Duodenal mucosa (tissue), 2 donors: Measurements from ENCODE around the gene SP9.

Experiments used
- H3K27ac ChIP-seq: one replicate; pipeline ENCODE4 v1.7.0; 2013; ENCODE audit warnings: low read depth, low read length
- H3K27me3 ChIP-seq, 2 donors: one replicate each; pipeline ENCODE4 v1.7.0; 2013; ENCODE audit warnings: low read length in 2 of 2, control low read depth in 1 of 2; ENCODE audit not compliant: insufficient read depth in 2 of 2, control insufficient read depth in 1 of 2
- H3K36me3 ChIP-seq, 2 donors: one replicate each; pipeline ENCODE4 v1.7.0; 2013; ENCODE audit warnings: low read length in 2 of 2, control low read depth in 1 of 2; ENCODE audit not compliant: insufficient read depth in 2 of 2, control insufficient read depth in 1 of 2
- H3K4me1 ChIP-seq, 2 donors: one replicate each; pipeline ENCODE4 v1.7.0; 2013; ENCODE audit warnings: low read length in 2 of 2, control low read depth in 1 of 2; ENCODE audit not compliant: insufficient read depth in 2 of 2, control insufficient read depth in 1 of 2
- H3K4me3 ChIP-seq, 2 donors: one replicate each; pipeline ENCODE4 v1.7.0; 2013; ENCODE audit warnings: low read length in 2 of 2, low read depth in 1 of 2
- H3K9ac ChIP-seq, 2 donors: one replicate each; pipeline ENCODE4 v1.7.0; 2013; ENCODE audit warnings: low read length in 2 of 2, low read depth in 1 of 2
- H3K9me3 ChIP-seq, 2 donors: one replicate each; pipeline ENCODE4 v1.7.0; 2013; ENCODE audit warnings: low read length in 2 of 2, control low read depth in 1 of 2; ENCODE audit not compliant: control insufficient read depth in 1 of 2

The SP9 gene

GRCh38 chr2:174368691-174369090 is 33.9 kb downstream of the SP9 start:
- Histone ChIP-seq H3K4me1 (no peaks in the 10 kb centered on the region), H3K27me3 (no peaks in the 10 kb centered on the region), H3K4me3 (no peak overlapping the region), H3K9ac (no peak overlapping the region), H3K9me3 (peaks cover 2 to 8% of the 10 kb centered on the region in 2 donors), H3K36me3 (peaks cover 11 to 38% of the 10 kb centered on the region in 2 donors), H3K27ac (no peak overlapping the region)

DNA sequence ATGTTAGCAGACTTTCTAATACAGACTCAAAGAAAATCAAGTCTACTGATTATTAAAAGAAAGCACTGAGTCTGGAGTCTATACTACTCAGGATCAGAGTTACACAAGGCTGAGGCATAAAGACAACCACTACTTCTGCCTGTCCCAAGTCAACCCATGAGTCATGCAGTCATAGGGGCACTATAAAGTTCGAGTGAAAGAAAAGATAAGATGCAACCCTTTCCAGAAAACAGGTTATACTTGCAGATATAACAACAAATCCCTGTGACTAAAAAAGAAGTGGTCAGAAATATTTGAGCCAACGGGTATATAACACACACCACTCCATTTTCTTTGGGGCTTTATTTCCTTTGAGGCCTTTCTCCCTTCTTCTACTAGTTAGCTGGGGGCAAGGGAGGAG is 42.2 kb downstream of the SP9 start:
- H3K36me3 ChIP-seq: peaks cover 26 to 70% of the 10 kb centered on the region in 2 donors
- no peak overlapping the region for H3K9ac ChIP-seq
- no peaks in the 10 kb centered on the region for H3K27me3 ChIP-seq
- no peak overlapping the region for H3K4me3 ChIP-seq
- no peak overlapping the region for H3K27ac ChIP-seq
- H3K9me3 ChIP-seq: no peaks in the 10 kb centered on the region
- no peaks in the 10 kb centered on the region for H3K4me1 ChIP-seq

DNA sequence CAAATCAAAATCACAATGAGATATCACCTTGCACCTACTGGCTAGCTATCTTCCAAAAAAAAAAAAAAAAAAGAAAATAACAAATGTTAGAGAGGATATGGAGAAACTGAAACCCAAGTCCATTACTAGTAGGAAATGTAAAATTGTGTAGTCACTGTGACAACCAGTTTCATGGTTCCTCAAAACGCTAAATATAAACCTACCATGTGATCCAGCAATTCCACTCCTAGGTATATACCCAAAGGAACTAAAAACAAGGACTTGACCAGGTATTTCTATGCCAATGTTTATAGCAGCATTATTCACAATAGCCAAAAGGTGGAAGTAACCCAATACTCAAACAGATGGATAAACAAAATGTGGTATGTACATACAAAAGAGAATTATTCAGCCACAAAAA is 49.0 kb downstream of the SP9 start:
- Histone ChIP-seq H3K9ac (no peak overlapping the region), H3K36me3 (peaks cover 19 to 55% of the 10 kb centered on the region in 2 donors), H3K9me3 (no peaks in the 10 kb centered on the region), H3K4me3 (no peak overlapping the region), H3K27me3 (no peaks in the 10 kb centered on the region), H3K4me1 (no peaks in the 10 kb centered on the region), H3K27ac (no peak overlapping the region)

- Histone ChIP-seq H3K27me3 (no peaks in the 10 kb centered on the region), H3K9ac (no peak overlapping the region), H3K4me1 (peaks cover 0 to 7% of the 10 kb centered on the region in 2 donors), H3K9me3 (no peaks in the 10 kb centered on the region), H3K4me3 (no peak overlapping the region), H3K36me3 (peaks cover 15 to 47% of the 10 kb centered on the region in 2 donors), H3K27ac (no peak overlapping the region)
Measured at GRCh38 chr2:174385201-174385600, 50.4 kb downstream of the SP9 start.
